IMR-90 (cell line): ENCODE results near the gene GRN. TPM values are rescaled to one million over a fixed set of nuclear protein-coding genes. Genes with fewer than 3 reads are reported as not detected.

Experiments used
- ATAC-seq: fragments of 200-7000 bp; cut with Tn5 transposase; 2 replicates; pipeline ENCODE4 v1.9.1; 2020; ENCODE audit warnings: low read depth, mild to moderate bottlenecking, moderate library complexity
- BruUV-seq: library from RNA; stranded (reverse); fragments of 400-500 nt; replicated peaks from 2 replicates; lab custom pipeline; 2021; lab: Mats Ljungman, UMichigan
- CTCF ChIA-PET: fragments of 300-600 bp; formaldehyde crosslinking; extraction: SDS; loops from one replicate; lab custom pipeline; 2021; ENCODE audit warnings: antibody characterized with exemption; lab: Yijun Ruan, JAX
- POLR2A ChIA-PET: fragments of 300-600 bp; sonication (Branson Sonifier 250); formaldehyde crosslinking; loops from one replicate; lab custom pipeline; 2022; ENCODE audit warnings: antibody characterized with exemption; ENCODE audit not compliant: unreplicated experiment; lab: Charles Lee
- DNase-seq: peaks from one replicate; pipeline ENCODE4 v3.0.0; 2013
- H2AFZ ChIP-seq: replicated peaks from 2 replicates; pipeline ENCODE3; 2013; ENCODE audit warnings: low read length, mild to moderate bottlenecking; ENCODE audit not compliant: poor library complexity
- H2AK5ac ChIP-seq: 2 replicates; pipeline ENCODE4 v1.6.1; 2013; ENCODE audit warnings: low read depth, low read length, inconsistent platforms
- H2AK9ac ChIP-seq: replicated peaks from 2 replicates; pipeline ENCODE3; 2013; ENCODE audit warnings: mild to moderate bottlenecking, low read depth, low read length, moderate library complexity; ENCODE audit not compliant: poor library complexity
- H2BK120ac ChIP-seq: 2 replicates; pipeline ENCODE4 v1.6.1; 2013; ENCODE audit warnings: low read depth, low read length, inconsistent platforms
- H2BK15ac ChIP-seq: 3 replicates; pipeline ENCODE4 v1.6.1; 2013; ENCODE audit warnings: low read depth, low read length, inconsistent platforms
- H2BK20ac ChIP-seq: 2 replicates; pipeline ENCODE4 v1.6.1; 2013; ENCODE audit warnings: low read depth, mild to moderate bottlenecking, inconsistent platforms, low read length, moderate library complexity
- H2BK5ac ChIP-seq: 2 replicates; pipeline ENCODE4 v1.6.1; 2013; ENCODE audit warnings: mild to moderate bottlenecking, low read depth, low read length, inconsistent platforms; ENCODE audit not compliant: poor library complexity, severe bottlenecking
- H3K14ac ChIP-seq: replicated peaks from 2 replicates; pipeline ENCODE4 v1.6.1; 2013; ENCODE audit warnings: low read depth, low read length, inconsistent platforms
- H3K18ac ChIP-seq: 2 replicates; pipeline ENCODE4 v1.6.1; 2013; ENCODE audit warnings: low read depth, low read length, control low read depth
- H3K23ac ChIP-seq: 2 replicates; pipeline ENCODE4 v1.6.1; 2013; ENCODE audit warnings: low read depth, low read length, inconsistent platforms
- H3K27ac ChIP-seq: 2 replicates; pipeline ENCODE4 v1.5.1; 2013; ENCODE audit warnings: mild to moderate bottlenecking, control low read depth, low read length; ENCODE audit not compliant: insufficient read depth
- H3K27me3 ChIP-seq: 2 replicates; pipeline ENCODE4 v1.6.1; 2013; ENCODE audit warnings: low read length; ENCODE audit not compliant: control insufficient read depth, insufficient read depth
- H3K36me3 ChIP-seq: 2 replicates; pipeline ENCODE4 v1.6.1; 2013; ENCODE audit warnings: low read length, mixed read lengths; ENCODE audit not compliant: control insufficient read depth, insufficient read depth
- H3K4ac ChIP-seq: 2 replicates; pipeline ENCODE4 v1.6.1; 2013; ENCODE audit warnings: low read depth, low read length, inconsistent platforms
- H3K4me1 ChIP-seq: 2 replicates; pipeline ENCODE4 v1.6.1; 2013; ENCODE audit warnings: low read length, mixed read lengths; ENCODE audit not compliant: control insufficient read depth, insufficient read depth
- H3K4me2 ChIP-seq: 2 replicates; pipeline ENCODE4 v1.6.1; 2013; ENCODE audit warnings: low read depth, mild to moderate bottlenecking, control low read depth, low read length, moderate library complexity
- H3K4me3 ChIP-seq: 2 replicates; pipeline ENCODE4 v1.5.1; 2013; ENCODE audit warnings: low read depth, mild to moderate bottlenecking, control low read depth, low read length, moderate library complexity; ENCODE audit not compliant: insufficient read depth
- H3K56ac ChIP-seq: 2 replicates; pipeline ENCODE4 v1.6.1; 2013; ENCODE audit warnings: low read length, inconsistent platforms; ENCODE audit not compliant: insufficient read depth; ENCODE audit errors: extremely low read depth
- H3K79me1 ChIP-seq, 2 experiments: 2 replicates each; pipeline ENCODE4 v1.6.1; 2013; ENCODE audit warnings: low read length in 2 of 2, inconsistent platforms in 1 of 2, low read depth in 1 of 2
- H3K9ac ChIP-seq: 2 replicates; pipeline ENCODE4 v1.6.1; 2013; ENCODE audit warnings: low read depth, low read length, control low read depth
- H3K9me1 ChIP-seq: 2 replicates; pipeline ENCODE4 v1.6.1; 2013; ENCODE audit warnings: low read length, inconsistent platforms; ENCODE audit not compliant: insufficient read depth
- H3K9me3 ChIP-seq: 2 replicates; pipeline ENCODE4 v1.6.1; 2013; ENCODE audit warnings: low read length; ENCODE audit not compliant: control insufficient read depth, insufficient read depth
- H4K20me1 ChIP-seq: 2 replicates; pipeline ENCODE4 v1.6.1; 2013; ENCODE audit warnings: low read length, inconsistent platforms; ENCODE audit not compliant: insufficient read depth
- H4K5ac ChIP-seq: 2 replicates; pipeline ENCODE4 v1.6.1; 2013; ENCODE audit warnings: mild to moderate bottlenecking, low read depth, low read length, control low read depth
- H4K8ac ChIP-seq, 2 experiments: 2 replicates each; pipeline ENCODE4 v1.6.1; 2013; ENCODE audit warnings: low read depth in 2 of 2, low read length in 2 of 2, control low read depth in 1 of 2, inconsistent platforms in 1 of 2
- H4K91ac ChIP-seq: 2 replicates; pipeline ENCODE4 v1.6.1; 2013; ENCODE audit warnings: low read depth, low read length, inconsistent platforms; ENCODE audit not compliant: insufficient read depth
- CEBPB ChIP-seq: IDR thresholded peaks from 2 replicates; pipeline ENCODE4 v1.6.1; 2012; ENCODE audit warnings: low read depth, low read length, improper control_type of control experiment
- WGBS, 2 experiments: methylation state at CpG; one replicate each; pipeline versions ENCODE4 v1.1.5 to v1.1.7; 2013; ENCODE audit warnings: missing lambda C conversion rate in 2 of 2; ENCODE audit not compliant: insufficient read length in 1 of 2; ENCODE audit errors: extremely low coverage in 2 of 2; 5-methylcytosine and 5-hydroxymethylcytosine counted together
- dilution Hi-C: fragments of 300-500 bp; cut with HindIII; formaldehyde crosslinking; loops from one replicate; pipeline ENCODE4 v1.14.3; 2018; ENCODE audit warnings: low sequenced_read_pairs; ENCODE audit not compliant: unreplicated experiment
- in situ Hi-C: fragments of 300-500 bp; cut with MboI; formaldehyde crosslinking; loops from 3 replicates; pipeline ENCODE4 v1.14.3; 2019; ENCODE audit warnings: low sequenced_read_pairs, inconsistent platforms, mixed read lengths
- intact Hi-C: fragments of 100-400 bp; cut with micrococcal nuclease; formaldehyde crosslinking; loops from 2 replicates; pipeline ENCODE4 v1.10.0; 2022
- polyA plus RNA-seq, 3 experiments: library from polyadenylated mRNA; depleted of rRNA; stranded (reverse); fragments of >200 nt; gene quantifications; 2 replicates each; pipeline ENCODE4 v1.2.3, GENCODE V29; 2012; ENCODE audit warnings: low replicate concordance in 1 of 3
- total RNA-seq: library from RNA; depleted of rRNA; stranded (reverse); fragments of >200 nt; gene quantifications from 2 replicates; pipeline ENCODE4 v1.2.3, GENCODE V29; 2012

Gene GRN
- total and polyA plus RNA-seq, 2 of the 4 experiments (the other 2 are of a cell fraction), result 38.9 to 494 TPM

DNA sequence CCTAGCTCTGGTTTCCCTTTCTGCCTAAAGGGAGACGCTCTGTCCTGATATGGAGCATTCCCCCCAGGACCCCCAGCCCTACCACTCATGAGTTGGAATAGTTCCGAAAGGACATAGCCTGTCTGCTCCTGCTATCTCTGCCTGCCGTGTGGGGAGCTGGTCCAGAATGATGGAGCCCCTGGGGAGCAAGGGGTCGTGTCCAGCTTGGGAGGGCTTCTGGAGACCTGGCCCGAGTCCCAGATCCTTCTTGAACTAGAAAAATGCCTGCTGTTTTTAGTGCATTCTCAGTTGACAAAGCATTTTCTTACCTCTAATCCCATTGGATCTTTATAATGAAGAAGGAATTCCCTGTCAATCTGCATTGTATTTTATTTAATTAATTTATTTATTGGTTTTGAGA lies 9.1 kb upstream of the GRN start:
- H3K4ac ChIP-seq, result no peak overlapping the region
- no peak overlapping the region for H2AK9ac ChIP-seq
- H3K9me1 ChIP-seq, result no peaks in the 10 kb centered on the region
- H2BK120ac ChIP-seq, result no peak overlapping the region
- H3K18ac ChIP-seq, result no peak overlapping the region
- intact Hi-C loops (no loop called here), in situ Hi-C loops (no loop called here), dilution Hi-C loops (no loop called here)
- no peak overlapping the region for H2BK5ac ChIP-seq
- H2BK20ac ChIP-seq, result no peak overlapping the region
- no peak overlapping the region for H3K23ac ChIP-seq
- no TSS peak for BruUV-seq
- no peaks in the 10 kb centered on the region for H3K79me1 ChIP-seq
- no peaks in the 10 kb centered on the region for H4K20me1 ChIP-seq
- no peak overlapping the region for H3K9ac ChIP-seq
- POLR2A ChIA-PET, result no interaction called here
- DNase-seq (no peak), ATAC-seq (no peak)
- H2AK5ac ChIP-seq, result no peak overlapping the region
- CTCF ChIA-PET, result no interaction called here
- H3K14ac ChIP-seq, result no peak overlapping the region
- H3K27ac ChIP-seq, result no peak overlapping the region
- H3K4me2 ChIP-seq, result no peak overlapping the region
- no peak overlapping the region for H4K91ac ChIP-seq
- H4K5ac ChIP-seq, result no peak overlapping the region
- no peak overlapping the region for H2AFZ ChIP-seq
- H3K9me3 ChIP-seq, result no peaks in the 10 kb centered on the region
- no peak for TF ChIP-seq CEBPB
- H3K36me3 ChIP-seq, result no peaks in the 10 kb centered on the region
- no peak overlapping the region for H3K56ac ChIP-seq
- no CpG with 5 or more reads among the region's 5 CpGs for WGBS, 2 experiments
- no peak overlapping the region for H3K4me3 ChIP-seq
- H3K4me1 ChIP-seq, result no peaks in the 10 kb centered on the region
- no peak overlapping the region for H2BK15ac ChIP-seq
- H4K8ac ChIP-seq, result no peak overlapping the region
- H3K27me3 ChIP-seq, result peaks cover 13% of the 10 kb centered on the region; the same call in 1 of the 2 replicates
